Measurements from ENCODE around the gene DPH2. TPM values are rescaled to one million over a fixed set of nuclear protein-coding genes. Genes with fewer than 3 reads are reported as not detected.

The DPH2 gene
- total RNA-seq, 1 donor from 2014 or later: 15.2 TPM

- intact Hi-C loops (cut with DNase I): no loop called here
- no peak overlapping the region for H3K27ac ChIP-seq
- DNase-seq (ENCODE audit: extremely low spot score in 2 of 2): no peak
- H3K9me3 ChIP-seq: no peaks in the 10 kb centered on the region
- H3K4me3 ChIP-seq: no peak overlapping the region
- H3K27me3 ChIP-seq: no peaks in the 10 kb centered on the region
- H3K36me3 ChIP-seq: no peaks in the 10 kb centered on the region
- TF ChIP-seq POLR2AphosphoS5 (IDR thresholded peaks at IDR 0.05; ENCODE audit: insufficient read depth in 1 of 2, low read depth in 1 of 2): no peak
- no peak for TF ChIP-seq POLR2A (IDR thresholded peaks at IDR 0.05)
- no peak for TF ChIP-seq CTCF (IDR thresholded peaks at IDR 0.05)
- peaks cover 28% of the 10 kb centered on the region for H3K4me1 ChIP-seq
These were observed 44.1 kb downstream of the DPH2 start for GRCh38 chr1:44013949-44014348.

- DNase-seq (ENCODE audit: extremely low spot score in 2 of 2): no peak
These were observed 44.7 kb downstream of the DPH2 start for GRCh38 chr1:44014365-44015104.

GRCh38 chr1:44015206-44015605 is 45.4 kb downstream of the DPH2 start:
- DNase-seq (ENCODE audit: extremely low spot score in 2 of 2): no peak
- Histone ChIP-seq H3K27me3 (no peaks in the 10 kb centered on the region), H3K9me3 (no peaks in the 10 kb centered on the region), H3K36me3 (no peaks in the 10 kb centered on the region), H3K4me3 (no peak overlapping the region), H3K27ac (no peak overlapping the region), H3K4me1 (peaks cover 38% of the 10 kb centered on the region)
- no peak for TF ChIP-seq POLR2AphosphoS5 (IDR thresholded peaks at IDR 0.05; ENCODE audit: insufficient read depth in 1 of 2, low read depth in 1 of 2)
- no peak for TF ChIP-seq POLR2A (IDR thresholded peaks at IDR 0.05)
- TF ChIP-seq CTCF (IDR thresholded peaks at IDR 0.05): no peak
- intact Hi-C loops (cut with DNase I): no loop called here

More at GRCh38 chr1:44014365-44015104, 44.7 kb downstream of the DPH2 start:
- H3K4me1 ChIP-seq: peaks cover 32% of the 10 kb centered on the region
- TF ChIP-seq CTCF (IDR thresholded peaks at IDR 0.05) (no peak), POLR2AphosphoS5 (IDR thresholded peaks at IDR 0.05; ENCODE audit: insufficient read depth in 1 of 2, low read depth in 1 of 2) (no peak), POLR2A (IDR thresholded peaks at IDR 0.05) (no peak)
- intact Hi-C loops (cut with DNase I): no loop called here
- peak overlapping the region; percentile 17 for H3K27ac ChIP-seq
- H3K36me3 ChIP-seq: no peaks in the 10 kb centered on the region
- no peaks in the 10 kb centered on the region for H3K9me3 ChIP-seq
- no peaks in the 10 kb centered on the region for H3K27me3 ChIP-seq
- no peak overlapping the region for H3K4me3 ChIP-seq

GRCh38 chr1:44016041-44016889 is 46.5 kb downstream of the DPH2 start:
- no peak overlapping the region for H3K27ac ChIP-seq
- intact Hi-C loops (cut with DNase I): no loop called here

More at GRCh38 chr1:44016041-44016889, 46.5 kb downstream of the DPH2 start:
- no peak overlapping the region for H3K4me3 ChIP-seq
- DNase-seq (ENCODE audit: extremely low spot score in 2 of 2): no peak
- H3K9me3 ChIP-seq: no peaks in the 10 kb centered on the region
- H3K4me1 ChIP-seq: peaks cover 45% of the 10 kb centered on the region
- H3K27me3 ChIP-seq: no peaks in the 10 kb centered on the region
- TF ChIP-seq POLR2A (IDR thresholded peaks at IDR 0.05): no peak
- no peak for TF ChIP-seq POLR2AphosphoS5 (IDR thresholded peaks at IDR 0.05; ENCODE audit: insufficient read depth in 1 of 2, low read depth in 1 of 2)
- no peak for TF ChIP-seq CTCF (IDR thresholded peaks at IDR 0.05)
- peaks cover 0 to 6% of the 10 kb centered on the region in 2 donors for H3K36me3 ChIP-seq
